WTC11 (cell line): ENCODE results near the gene WDR31.

Experiments used
- CTCF ChIP-seq: fragments of 200-600 bp; IDR thresholded peaks from 2 replicates; pipeline ENCODE4 v1.8.0; 2022; ENCODE audit warnings: antibody characterized with exemption
- ELF4 ChIP-seq: sonication (generic); formaldehyde crosslinking; IDR thresholded peaks from 2 replicates; pipeline ENCODE4 v1.8.1; 2022; ENCODE audit warnings: low read depth, mild to moderate bottlenecking, moderate library complexity, missing genetic modification reagents
- NR2C2 ChIP-seq: sonication (generic); formaldehyde crosslinking; IDR thresholded peaks from 2 replicates; pipeline ENCODE4 v1.8.0; 2022; ENCODE audit warnings: mild to moderate bottlenecking, missing genetic modification reagents
- ZNF263 ChIP-seq: sonication (generic); formaldehyde crosslinking; IDR thresholded peaks from 2 replicates; pipeline ENCODE4 v1.8.1; 2022; ENCODE audit warnings: low read depth, mild to moderate bottlenecking, moderate library complexity, missing genetic modification reagents

- no peak for TF ChIP-seq ZNF263 (CRISPR knock-in tag)
- no peak for TF ChIP-seq ELF4 (CRISPR knock-in tag)
- TF ChIP-seq NR2C2: no peak
- no peak for TF ChIP-seq CTCF
Observed at GRCh38 chr9:113269871-113270270, 70.2 kb downstream of the WDR31 start.
